HG03064 (cell line): Measurements from ENCODE around the gene PAFAH2.

ENCODE experiments used
- ATAC-seq: cut with Tn5 transposase; IDR thresholded peaks from one replicate; pipeline ENCODE4 v1.9.1; 2021; ENCODE audit warnings: low read depth; ENCODE audit not compliant: unreplicated experiment

Gene PAFAH2

DNA sequence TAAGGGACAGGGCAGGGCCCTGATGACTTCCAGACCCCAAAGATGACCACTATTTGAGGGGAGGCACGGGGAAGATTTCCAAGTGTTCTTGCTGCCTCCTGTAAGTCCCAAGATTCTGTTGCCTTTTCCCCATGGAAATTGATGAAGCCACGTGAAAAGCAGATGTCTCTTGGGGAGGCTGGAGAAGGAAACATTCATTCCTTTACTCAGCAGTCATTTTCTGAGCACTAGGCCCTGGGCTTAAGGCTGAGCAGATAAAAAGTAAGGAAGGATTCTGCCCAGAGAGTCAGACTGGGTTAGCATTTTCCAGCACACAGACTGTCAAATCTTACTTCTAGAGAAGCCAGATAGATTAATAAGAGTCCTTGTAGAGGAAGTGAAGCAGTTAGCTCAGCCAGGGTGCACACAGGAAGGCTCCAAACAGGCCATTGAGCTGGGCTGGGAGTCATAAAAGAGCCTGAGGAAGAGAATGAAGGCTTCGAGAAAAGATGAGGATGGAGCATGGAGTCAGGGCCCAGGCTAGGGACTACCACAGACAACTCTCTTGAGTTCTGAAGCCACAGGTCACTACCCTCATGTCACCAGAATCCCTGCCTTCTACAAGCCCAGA, 33.9 kb upstream of the PAFAH2 start:
- no peak for ATAC-seq

DNA sequence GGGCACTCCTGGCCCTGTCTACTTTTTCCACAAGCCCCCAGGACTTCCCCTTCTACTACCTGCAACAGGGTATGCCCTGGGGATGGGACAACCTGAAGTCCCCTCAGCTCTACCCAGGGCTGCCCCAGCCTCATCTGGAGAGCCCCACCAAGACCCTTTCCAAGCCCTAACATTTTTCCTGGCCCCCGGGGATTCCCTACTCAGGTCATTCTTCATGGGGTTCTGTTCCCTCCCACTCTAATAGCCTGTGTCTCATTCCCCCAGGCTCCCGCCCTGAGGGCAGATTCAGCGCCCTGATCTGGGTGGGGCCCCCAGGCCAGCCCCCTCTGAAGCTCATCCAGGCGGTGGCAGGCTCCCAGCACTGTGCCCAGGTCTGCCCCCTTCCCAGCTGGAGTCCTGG, 33.3 kb upstream of the PAFAH2 start:
- ATAC-seq: no peak

DNA sequence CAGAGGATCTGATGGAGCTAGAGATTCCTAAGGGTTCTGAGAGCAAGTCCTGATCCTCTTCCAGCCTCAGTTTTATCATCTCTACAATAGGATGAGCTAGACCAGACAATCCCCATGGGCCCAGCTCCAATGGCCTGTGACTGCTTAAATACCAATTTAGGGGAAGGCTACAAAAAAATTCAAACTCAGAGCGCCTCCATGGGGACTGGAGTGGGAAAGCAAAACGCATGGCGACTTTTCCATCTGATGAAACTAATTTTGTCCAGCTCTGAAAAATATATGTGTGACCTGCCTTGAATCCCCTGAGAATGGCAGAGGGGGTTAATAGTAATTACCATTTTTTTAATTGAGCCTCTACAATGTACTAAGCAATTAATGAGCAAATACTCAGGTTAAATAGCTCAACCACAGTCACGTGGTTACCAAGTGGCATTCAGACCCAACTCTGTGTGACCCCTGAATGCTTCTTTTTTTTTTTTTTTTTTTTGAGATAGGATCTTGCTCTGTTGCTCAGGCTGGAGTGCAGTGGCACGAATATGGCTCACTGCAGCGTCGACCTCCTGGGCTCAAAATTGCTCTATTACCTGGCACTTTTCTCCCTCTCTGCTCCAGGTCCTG, 32.1 kb upstream of the PAFAH2 start:
- ATAC-seq: no peak

DNA sequence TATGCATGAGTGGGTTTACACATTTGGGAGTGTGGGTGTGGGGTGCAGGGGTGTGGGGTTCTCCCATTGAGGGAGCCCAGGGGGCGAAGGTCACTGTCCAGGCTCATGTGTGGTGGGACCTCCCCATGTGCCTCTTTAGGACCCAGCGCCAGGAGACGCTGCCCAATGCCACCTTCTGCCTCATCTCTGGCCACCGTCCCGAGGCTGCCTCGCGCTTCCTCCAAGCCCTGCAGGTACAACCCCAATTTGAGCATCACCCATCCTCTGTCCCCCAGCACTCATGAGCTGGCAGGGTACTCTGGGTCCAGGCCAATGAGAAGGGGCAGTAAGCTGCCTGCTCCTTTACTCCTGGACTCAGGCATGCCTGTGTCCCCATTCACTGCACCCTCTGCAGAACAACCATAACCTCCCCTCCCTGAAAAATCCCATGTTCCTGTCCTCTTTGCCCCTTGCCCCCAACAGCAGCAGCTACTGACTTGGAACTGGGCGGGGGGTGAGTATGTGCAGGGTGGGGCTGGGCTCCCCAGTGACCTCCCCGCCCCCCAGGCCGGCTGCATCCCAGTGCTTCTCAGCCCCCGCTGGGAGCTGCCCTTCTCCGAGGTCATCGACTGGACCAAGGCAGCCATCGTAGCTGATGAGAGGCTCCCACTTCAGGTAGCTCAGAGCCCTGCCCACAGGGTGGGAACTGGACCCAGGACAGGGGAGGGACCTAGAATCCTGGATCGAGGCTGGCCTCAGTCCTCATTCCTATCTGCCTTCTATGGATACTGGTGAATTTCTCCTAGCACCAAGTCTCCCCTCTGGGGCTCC, 31.4 kb upstream of the PAFAH2 start:
- ATAC-seq: no peak

DNA sequence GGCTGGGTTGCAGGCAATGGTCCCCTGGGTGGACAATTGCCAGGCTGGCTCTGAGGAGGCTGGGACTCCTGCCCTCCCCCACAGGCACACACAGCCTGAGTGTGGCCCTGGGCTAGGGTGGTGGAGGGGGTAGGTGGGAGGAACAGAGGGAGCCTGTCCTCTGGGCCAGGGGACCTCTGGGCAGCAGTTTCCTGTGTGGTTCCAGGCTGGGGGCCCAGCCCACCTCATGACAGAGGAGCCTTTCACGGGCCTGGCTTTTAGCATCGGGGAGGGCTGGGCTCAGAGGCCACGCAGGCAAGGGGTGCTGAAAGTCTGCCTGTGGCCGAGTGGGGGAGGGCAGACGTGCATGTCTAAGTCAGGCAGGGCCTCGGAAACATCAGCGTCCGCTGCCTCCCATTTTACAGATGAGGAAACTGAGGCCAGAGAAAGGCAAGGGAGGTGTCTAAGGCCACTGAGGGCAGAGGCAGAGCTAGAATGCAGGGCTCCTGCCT, 30.7 kb upstream of the PAFAH2 start:
- no peak for ATAC-seq

DNA sequence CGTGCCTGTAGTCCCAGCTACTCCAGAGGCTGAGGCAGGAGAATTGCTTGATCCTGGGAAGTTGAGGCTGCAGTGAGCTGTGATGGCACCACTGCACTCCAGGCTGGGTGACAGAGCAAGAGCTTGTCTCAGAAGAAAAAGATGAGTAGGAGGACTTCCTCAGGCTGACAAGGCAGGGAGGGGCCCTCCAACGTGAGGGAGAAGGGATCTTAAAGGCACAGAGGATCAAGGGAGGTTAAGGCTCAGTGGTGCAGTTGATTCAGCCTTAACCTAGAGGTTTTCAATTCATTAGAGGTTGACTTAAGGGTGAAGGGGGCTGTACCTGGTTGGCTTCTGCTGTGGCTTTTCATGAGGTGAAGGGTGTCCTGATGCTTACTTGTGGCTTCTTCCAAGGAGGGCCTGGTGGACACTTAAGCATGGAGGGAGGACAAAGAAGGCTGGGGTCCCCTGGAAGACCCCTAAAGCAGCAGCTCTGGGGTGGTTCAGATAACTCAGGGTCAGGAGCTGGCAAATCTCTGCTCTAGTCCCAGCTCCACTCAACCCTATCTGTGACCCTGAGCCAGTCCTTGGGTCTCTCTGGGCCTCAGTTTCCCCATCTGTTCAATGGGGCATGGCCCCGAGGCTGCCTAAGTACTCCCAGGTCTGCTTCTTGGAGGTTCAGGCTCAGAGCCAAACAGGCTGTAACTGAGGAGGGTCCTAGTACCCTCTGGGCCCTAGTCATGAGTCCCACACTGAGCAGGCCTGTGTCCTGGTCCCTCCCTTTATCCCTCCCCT, 30.0 kb upstream of the PAFAH2 start:
- ATAC-seq: no peak

GRCh38 chr1:26025517-26025916, 27.7 kb upstream of the PAFAH2 start:
- no peak for ATAC-seq

- no peak for ATAC-seq
Observed at GRCh38 chr1:26025060-26025459, 27.2 kb upstream of the PAFAH2 start.

DNA sequence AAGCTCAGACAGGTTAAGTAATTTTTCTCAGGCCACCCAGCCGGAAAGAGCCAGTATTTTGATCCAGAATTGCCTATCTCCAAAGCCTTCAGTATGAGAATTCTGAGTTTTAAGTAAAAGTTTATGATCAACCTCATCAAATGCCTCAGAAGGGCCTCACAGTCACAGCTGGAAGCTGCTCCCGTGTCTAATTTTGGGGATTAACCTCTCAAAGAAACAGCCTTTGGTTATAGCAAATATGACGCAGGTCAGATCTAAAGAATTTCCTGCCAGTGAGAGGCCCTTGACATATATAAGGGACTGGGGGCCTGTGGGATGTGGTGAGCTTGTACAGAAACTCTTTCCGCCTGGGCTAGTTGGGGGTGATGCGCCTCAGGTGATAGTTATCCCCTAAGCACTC, 26.0 kb upstream of the PAFAH2 start:
- ATAC-seq: no peak

DNA sequence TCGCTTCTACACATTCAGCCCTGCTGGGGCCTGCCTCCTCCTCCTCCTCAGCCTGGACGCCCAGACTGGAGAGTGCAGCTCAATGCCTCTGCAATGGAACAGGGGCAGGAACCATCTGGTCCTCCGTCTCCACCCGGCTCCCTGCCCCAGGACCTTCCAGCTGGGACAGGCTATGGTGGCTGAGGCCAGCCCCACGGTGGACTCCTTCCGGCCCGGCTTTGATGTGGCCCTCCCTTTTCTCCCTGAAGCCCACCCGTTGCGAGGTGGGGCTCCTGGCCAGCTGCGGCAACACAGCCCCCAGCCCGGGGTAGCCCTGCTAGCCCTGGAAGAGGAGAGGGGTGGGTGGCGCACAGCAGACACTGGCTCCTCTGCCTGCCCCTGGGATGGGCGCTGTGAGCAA, 25.1 kb upstream of the PAFAH2 start:
- no peak for ATAC-seq

- no peak for ATAC-seq
Observed at GRCh38 chr1:26022404-26022779, 24.5 kb upstream of the PAFAH2 start.

GRCh38 chr1:26021647-26022403, 24.0 kb upstream of the PAFAH2 start, which contains the start of gene EXTL1:
EXTL1 (plus strand) TSS chr1:26021775; CDS start chr1:26022647, 872 bp downstream.
- no peak for ATAC-seq

DNA sequence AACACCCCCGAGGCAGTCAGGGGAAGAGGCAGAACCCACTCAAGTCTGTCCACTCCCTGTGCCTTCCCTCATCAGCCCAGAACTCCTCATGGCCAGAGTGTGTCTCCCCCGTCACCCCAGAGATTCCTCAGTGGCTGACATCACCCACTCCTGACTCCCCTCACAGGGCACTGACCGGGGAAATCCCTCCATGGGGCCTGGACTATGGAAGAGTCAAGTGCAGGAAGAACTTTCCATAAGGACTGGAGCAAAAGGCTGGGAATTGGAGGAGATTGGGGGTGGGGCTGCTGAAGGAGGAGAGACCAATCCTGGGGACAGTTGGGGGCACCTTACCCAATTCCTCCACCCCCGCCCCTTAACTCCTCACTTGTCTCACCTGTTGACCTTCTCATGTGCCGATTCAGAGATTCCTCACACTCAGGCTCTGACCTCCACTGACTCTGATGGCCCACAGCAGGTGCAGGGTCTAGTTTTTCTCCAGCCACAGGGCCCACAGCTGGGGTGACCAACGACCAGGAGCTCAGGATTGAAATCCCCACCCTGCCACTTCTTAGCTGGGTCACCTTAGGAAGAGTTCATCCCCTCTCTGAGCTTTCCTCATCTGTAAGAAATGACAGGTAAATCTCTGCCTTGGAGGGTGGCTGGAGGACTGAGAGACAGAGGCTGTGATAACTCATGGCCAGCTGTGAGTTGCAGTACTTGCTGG, 23.2 kb upstream of the PAFAH2 start:
- no peak for ATAC-seq

- no peak for ATAC-seq
Observed at GRCh38 chr1:26020330-26020768, 22.5 kb upstream of the PAFAH2 start.

GRCh38 chr1:26019641-26020315, 21.9 kb upstream of the PAFAH2 start:
- no peak for ATAC-seq

GRCh38 chr1:26017606-26018005, 19.7 kb upstream of the PAFAH2 start:
- ATAC-seq: no peak

DNA sequence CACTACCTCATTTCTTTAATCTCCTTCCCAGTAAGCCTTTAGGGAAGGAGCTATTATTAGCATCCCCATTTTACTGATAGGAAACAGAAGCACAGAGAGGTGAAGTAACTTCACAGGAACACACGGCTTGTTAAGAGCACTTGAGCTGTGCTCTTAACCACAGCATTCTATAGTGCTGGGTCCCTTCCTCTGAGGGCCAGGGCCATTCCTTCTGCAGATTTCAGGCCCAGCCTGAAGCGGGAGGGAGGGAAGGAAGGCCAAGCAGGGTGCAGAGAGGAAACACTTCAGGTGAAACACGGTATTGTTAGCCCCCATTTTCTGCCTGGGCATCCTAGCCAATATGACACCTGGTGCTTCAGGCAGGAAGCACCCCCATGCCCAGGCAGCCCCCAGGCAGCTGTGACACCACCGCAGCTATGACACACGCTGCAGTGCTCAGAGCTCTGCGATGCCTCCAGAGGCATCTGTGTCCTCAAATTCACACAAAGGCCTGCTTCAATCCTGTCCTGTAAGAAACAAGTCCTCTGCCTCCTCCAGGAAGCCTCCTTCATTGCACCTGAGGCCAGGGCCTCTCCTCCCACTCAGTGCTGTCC, 19.2 kb upstream of the PAFAH2 start:
- ATAC-seq: no peak

- no peak for ATAC-seq
Observed at GRCh38 chr1:26016258-26016952, 18.5 kb upstream of the PAFAH2 start.
